GM18858 (cell line): ENCODE measurements around the gene DOCK6.

Experiments
- ATAC-seq: cut with Tn5 transposase; IDR thresholded peaks from one replicate; pipeline ENCODE4 v1.9.1; 2021; ENCODE audit not compliant: unreplicated experiment

DOCK6 gene, protein sequence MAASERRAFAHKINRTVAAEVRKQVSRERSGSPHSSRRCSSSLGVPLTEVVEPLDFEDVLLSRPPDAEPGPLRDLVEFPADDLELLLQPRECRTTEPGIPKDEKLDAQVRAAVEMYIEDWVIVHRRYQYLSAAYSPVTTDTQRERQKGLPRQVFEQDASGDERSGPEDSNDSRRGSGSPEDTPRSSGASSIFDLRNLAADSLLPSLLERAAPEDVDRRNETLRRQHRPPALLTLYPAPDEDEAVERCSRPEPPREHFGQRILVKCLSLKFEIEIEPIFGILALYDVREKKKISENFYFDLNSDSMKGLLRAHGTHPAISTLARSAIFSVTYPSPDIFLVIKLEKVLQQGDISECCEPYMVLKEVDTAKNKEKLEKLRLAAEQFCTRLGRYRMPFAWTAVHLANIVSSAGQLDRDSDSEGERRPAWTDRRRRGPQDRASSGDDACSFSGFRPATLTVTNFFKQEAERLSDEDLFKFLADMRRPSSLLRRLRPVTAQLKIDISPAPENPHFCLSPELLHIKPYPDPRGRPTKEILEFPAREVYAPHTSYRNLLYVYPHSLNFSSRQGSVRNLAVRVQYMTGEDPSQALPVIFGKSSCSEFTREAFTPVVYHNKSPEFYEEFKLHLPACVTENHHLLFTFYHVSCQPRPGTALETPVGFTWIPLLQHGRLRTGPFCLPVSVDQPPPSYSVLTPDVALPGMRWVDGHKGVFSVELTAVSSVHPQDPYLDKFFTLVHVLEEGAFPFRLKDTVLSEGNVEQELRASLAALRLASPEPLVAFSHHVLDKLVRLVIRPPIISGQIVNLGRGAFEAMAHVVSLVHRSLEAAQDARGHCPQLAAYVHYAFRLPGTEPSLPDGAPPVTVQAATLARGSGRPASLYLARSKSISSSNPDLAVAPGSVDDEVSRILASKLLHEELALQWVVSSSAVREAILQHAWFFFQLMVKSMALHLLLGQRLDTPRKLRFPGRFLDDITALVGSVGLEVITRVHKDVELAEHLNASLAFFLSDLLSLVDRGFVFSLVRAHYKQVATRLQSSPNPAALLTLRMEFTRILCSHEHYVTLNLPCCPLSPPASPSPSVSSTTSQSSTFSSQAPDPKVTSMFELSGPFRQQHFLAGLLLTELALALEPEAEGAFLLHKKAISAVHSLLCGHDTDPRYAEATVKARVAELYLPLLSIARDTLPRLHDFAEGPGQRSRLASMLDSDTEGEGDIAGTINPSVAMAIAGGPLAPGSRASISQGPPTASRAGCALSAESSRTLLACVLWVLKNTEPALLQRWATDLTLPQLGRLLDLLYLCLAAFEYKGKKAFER (N-terminal part only)

DNA sequence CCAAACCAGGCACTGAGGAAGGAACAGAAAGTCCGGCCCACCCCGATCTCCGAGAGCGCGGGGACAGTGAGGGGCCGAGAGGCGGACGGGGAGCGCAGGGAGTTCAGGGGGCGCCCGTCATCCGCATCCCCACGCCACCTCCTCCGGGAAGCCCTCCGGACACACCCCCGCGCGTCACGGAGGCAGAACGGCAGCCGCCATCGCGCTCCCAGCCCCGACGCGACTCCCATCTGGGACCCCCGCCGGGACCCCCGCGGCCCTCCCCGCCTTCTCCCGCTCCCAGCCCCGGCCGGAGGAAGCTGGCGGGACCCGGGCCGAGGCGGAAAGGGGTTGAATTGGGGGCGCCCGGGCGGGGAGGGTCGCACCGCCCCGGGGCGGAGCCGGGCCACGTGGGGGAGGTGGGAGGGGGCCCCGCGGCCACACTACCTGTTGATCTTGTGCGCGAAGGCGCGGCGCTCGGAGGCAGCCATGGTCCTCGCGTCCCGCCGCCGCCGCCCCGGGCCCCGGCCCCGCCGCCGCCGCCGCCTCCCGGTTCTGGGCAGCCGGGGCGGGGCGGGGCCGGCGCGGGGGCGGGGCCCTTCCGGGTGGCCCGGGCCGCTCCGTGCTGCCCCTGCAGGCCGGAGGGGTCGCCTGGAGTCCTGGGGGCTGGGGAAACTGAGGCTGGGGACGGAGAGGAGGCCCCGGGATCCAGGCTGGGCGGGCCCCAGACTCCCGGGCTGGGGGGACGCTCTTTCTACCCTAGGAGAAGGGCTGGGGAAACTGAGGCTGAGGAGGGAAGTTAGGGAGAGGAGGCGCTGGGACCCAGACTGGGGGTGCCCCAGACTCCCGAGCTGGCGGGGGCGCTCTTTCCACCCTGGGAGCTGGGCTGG lies at the start of gene DOCK6:
Gene DOCK6, minus strand, starts transcription at position 554 of the 869 bp plus-strand sequence. Its CDS starts 84 bp downstream, at position 470.
- no peak for ATAC-seq

DNA sequence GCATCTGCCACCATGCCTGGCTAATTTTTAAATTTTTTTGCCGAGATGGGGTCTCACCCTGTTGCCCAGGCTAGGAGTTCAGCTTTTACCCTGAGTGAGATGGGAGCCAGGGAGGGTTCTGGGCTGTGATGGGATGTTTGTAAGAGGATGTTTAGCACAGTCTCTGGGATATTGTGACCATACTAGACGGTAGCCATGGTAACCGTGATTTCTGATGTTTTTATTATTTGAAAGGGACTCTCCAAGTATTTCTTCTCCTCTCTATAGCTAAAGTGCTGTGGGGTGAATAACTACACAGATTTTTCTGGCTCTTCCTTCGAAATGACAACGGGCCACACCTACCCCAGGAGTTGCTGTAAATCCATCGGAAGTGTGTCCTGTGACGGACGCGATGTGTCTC lies 44.0 kb upstream of the DOCK6 start:
- no peak for ATAC-seq

DNA sequence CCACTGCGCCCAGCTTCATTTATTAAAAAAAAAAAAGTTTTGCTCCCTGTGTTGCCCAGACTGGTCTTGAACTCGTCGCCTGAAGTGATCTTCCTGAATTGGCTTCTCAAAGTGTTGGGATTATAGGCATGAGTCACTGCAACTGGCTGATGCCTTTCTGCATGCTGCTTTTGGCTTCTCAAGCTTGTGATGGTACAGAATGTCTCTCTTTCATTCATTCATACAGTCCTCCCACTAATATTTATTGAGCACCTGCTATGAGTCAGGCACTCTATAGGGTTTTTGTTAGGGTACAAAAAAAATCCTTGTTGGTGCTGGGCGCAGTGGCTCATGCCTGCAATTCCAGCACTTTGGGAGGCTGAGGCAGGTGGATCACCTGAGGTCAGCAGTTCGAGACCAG lies 42.6 kb upstream of the DOCK6 start:
- no peak for ATAC-seq

DNA sequence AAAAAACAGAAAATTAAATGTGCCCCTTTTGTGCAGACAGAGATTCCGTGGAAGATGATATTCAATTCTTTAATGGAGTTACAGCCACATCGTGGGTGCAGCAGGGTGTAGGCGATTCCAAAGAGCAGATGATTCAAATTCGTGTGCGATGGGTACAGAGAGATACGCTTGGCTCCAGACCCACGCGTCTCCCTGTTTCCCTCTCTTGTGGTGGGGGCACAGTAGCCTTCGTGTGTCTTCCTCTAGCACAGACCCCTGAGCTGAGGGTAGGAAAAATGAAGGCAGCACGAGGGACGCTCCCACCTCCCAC lies 38.4 kb upstream of the DOCK6 start:
- ATAC-seq: no peak

DNA sequence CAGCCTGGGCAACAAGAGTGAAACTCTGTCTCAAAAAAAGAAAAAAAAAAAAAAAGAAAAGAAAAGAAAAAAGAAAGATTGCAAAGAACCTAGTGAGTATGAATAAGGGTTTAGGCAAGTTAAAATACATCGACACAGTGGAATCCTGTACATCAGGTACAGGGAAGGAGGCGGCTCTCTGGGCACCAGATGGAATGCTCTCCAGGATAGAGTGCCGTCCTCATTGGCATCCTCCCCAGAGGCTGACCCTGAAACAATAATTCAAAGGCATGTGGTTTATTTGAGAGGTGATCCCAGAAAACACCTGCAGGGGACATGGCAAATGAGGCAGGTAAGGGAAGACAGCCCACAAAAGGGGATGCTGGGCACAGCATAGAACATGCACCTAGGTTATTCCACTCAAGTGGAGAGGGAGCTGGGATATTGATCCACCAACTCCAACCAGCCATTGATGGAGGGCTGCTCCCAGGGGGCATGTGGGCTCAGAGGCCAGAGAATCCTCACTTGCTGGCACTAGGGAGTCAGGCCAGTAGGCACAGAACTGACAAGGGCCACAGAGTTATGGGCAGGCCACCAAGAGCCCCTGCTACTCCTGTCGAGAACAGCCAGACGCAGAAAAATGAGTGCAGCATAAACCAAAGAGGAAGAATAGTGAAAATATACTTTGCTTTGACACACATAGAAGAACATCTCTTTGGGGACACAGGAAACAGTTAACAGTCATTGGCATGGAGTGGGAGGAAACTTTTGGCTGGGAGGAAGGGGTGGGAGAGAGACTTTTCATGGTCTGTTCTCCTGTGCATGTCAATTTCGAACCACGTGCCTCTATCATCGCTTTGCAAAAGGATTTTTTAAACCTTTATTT lies 37.9 kb upstream of the DOCK6 start:
- no peak for ATAC-seq

DNA sequence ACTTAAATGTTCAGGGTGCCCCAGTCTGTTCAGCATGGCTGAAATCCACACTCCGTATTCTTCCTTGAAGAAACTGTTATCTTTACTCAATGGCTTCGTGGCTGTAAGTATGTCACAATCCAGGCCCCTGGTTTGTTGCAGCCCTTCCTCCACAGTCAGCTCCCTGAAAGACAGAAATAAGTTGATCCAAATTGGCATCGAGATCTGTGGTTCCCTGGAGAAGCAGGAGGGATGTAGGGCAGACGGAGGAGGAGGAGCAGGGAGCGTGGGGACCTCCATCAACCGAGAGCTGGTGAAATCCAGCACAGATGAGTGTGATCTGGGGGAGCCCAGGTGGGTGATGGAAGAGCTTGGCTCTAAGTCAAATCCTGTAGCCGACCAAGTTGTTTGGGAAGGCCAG lies 33.9 kb upstream of the DOCK6 start:
- ATAC-seq: no peak

DNA sequence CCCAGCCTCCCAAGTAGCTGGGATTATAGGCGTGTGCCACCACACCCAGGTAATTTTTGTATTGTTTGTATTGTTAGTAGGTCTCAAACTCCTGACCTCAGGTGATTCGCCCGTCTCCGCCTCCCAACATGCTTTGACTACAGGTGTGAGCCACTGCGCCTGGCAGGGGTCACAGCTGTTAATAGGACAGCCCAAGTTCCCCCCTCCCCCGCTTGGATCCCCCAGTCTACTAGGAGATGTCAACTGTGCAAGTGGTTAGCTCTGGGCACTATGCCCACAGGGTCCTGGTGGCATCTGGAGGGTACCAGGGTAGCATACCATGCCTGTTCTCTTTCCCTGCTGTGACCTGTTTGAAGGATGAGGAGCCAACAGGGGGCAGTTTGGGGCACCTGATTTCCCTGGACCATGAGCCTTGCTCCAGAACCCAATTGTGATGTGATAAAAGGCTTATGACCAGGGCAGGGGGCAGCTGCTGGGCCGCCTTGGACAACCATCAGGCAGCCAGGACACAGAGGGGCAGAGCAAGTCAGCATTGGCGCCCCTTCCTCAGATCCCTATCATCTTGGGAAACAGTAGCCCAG lies 33.4 kb upstream of the DOCK6 start, which contains the start of gene TSPAN16:
Gene TSPAN16, plus strand, starts transcription at position 496 of the 581 bp plus-strand sequence. CDS start 138 bp downstream, outside the sequence.
- ATAC-seq: no peak

DNA sequence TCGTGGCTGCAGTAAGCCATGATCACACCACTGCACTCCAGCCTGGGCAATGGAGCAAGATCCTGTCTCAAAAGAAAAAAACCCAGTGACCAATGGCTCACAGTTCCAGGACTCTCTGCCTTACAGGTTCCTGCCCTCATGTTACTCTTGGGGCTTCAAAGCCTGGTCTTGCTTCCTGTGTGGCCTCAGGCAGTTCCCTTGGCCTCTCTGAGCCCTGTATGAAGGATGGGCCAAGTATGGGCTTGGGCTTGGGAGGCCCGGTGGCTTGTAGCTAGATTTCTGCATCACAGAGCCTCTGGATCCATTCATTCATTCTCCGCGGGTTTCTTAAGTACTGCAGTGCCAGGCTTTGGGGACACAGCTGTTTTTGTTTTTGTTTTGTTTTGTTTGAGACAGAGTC lies 32.9 kb upstream of the DOCK6 start:
- ATAC-seq: no peak

DNA sequence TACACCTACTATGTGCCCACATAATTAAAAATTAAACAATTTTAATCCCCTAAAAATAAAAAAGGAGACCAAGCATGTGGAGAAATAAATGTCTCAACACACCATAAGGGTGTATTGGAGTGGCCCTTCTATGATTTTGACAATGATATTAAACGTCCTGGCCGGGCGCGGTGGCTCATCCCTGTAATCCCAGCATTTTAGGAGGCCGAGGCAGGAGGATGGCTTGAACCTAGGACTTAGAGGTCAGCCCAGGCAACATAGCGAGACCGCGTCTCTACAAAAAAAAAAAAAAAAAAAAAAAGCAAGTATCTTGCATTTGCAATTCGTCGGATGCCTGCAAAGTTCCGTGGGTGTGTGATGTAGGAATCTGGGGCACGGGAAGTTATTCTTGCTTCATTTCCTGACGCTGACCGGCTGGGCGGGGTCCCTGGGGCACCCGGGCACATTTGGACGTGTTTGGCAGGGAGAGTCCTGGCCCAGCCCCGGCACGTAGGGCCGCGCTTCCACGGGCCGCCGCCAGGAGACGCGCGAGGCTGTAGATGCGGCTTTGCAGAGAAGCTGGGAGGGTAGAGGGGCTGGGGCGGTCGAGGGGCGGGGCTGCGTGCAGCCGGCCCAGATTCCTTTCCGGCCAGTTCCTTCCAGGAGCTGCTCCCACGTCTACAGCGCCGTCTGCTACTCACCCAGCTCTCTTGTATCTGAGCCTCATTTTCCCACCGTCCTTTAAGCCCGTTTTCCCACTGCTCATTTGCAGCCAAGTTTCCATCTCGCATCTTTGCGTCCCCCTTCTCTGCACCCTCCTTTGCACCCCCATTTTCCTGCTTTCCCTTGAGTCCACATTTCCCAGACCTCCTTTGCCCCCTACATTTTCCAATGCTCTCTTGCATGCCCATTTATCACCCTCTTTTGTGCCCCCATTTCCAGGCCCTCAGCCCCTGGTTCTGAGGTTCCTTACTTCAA lies 31.4 kb upstream of the DOCK6 start:
- ATAC-seq: no peak

DNA sequence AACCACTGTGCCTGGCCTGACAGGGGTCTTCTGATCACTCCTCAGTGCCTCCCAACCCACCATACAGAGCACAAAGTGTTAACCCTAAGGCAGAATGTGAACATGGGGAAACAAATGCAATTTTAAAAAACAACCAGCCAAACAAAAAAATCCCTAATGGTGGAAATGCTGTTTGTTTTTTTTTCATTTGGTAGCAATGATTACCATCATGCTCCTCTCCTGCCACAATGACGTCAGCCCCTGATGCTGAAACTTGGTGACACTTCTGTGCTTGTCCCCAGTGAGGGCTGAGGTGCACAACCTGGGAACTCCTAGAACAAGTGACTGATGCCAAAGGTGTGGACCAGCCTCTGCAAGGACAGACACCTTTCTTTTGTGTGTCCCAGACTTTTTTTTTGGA lies 29.7 kb upstream of the DOCK6 start:
- ATAC-seq: no peak

DNA sequence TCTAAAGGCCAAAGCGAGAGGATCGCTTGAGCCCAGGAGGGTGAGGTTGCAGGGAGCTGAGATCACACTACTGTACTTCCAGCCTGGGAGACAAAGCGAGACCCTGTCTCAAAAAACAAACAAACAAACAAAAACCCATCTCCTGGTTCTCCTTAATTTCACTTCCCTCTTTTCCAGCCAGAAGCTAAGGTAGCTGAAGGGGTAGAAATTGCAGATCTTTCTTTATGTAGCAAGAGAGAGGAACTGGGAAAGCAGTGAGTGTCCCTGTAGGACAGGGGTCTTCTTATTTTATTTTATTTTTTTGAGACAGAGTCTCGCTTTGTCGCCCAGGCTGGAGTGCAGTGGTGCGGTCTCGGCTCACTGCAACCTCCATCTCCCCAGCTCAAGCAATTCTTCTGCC lies 29.1 kb upstream of the DOCK6 start:
- no peak for ATAC-seq

DNA sequence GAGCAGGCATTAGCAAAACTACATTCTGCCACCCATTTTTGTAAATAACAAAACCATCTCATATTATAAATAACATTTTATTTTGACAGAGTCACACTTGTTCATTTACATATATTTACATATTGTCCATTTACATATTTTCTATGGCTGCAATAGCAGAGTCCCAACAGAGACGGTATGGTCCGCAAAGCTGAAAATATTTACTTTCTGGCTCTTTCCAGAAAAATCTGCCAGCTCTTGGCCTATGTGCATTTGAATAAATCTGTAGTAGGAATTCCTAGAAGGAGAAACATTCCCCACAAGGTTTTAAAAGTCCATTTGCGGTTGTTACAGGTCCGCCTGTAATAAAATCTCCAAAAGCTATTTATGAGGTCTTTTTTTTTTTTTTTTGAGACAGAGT lies 27.9 kb upstream of the DOCK6 start:
- no peak for ATAC-seq

DNA sequence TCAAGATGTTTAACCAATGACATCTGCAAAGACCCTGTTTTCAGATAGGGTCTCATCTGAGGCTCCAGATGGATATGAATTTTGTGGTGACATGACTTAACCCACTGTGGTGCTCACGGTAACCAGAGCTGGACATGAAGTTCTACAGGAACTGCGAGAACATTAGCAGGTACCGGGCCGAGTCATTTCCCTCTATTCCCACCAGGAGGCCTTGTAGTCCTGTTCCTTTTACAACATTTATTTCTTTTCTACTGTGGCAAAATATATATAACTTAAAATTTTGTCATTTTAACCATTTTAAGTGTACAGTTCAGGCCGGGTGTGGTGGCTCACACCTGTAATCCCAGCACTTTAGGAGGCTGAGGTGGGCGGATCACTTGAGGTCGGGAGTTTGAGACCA lies 26.0 kb upstream of the DOCK6 start:
- ATAC-seq: no peak

DNA sequence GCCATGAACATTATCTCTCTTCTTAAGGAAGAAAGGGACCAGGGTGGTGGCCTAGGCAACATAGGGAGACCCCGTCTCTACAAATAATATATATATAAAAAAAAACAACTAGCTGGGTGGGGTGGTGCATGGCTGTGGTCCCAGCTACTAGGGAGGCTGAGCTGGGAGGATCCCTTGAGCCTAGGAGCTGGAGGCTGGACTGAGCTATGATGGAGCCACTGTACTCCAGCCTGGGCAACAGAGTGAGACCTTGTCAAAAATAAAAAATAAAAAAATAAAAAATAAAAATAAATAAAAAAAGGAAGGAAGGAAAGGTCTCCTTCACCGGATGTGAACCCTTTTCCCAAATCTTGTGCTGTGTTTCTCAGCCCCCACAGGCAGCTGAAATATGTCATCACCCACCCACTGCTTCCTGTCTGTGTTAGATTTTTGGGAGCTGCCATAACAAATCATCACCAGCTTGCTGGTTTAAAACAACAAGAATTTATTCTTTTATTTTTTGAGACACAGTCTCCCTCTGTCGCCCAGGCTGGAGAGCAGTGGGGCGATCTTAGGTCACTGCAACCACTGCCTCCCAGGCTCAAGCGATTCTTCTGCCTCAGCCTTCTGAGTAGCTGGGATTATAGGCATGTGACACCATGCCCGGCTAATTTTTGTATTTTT lies 24.1 kb upstream of the DOCK6 start:
- no peak for ATAC-seq

DNA sequence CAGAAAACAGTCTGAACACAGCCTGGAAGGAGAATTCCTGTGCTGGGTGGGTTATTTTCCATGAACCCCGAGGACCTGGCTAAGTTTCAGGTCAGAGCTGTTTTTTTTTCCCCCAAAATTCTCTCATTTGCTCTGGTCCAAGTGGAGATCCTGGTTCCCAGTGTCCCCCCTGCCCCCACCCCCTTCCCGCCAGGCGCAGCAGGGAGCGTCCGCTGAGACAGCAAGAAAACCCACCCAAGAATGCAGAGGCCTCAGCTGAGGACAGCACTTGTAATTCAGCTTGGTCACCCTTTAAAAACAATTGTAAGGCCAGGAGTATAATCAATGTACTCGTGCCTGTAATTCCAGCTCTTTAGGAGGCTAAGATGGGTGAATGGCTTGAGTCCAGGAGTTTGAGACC lies 22.2 kb upstream of the DOCK6 start:
- ATAC-seq: no peak

DNA sequence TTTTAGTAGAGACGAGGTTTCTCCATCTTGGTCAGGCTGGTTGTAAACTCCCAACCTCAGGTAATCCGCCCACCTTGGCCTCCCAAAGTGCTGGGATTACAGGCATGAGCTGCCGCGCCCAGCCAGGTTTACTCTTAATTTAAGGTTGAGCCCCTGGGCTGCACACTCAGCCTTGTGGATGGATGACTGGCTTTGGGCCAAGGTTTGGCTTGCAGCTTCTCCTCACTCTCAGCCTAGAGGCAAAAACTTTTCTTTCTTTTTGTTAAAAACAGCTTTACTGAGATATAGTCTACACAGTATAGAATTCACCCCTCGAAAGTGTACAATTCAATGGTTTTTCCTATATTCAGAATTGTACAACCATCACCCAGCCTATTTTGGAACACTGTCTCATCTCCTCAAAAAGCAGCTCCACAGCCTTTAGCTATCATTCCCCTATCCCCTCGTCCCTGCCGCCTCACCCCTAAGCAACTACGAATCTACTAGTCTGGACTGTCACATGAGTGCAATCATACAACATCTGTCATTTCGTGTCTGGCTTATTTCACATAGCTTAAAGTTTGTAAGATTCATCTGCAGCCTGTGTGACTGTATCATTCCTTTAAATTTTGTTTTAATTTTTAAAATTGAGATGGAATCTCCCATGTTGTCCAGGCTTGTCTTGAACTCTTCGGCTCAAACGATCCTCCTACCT lies 19.2 kb upstream of the DOCK6 start:
- ATAC-seq: no peak
